HG02763 (cell line): ENCODE measurements around the gene RNF150.
"Not testable (repeated sequence)": the region's sequence is repeated elsewhere in the genome, so short reads cannot be mapped to it uniquely, and the experiment has no call there.

ENCODE experiments used
- ATAC-seq: cut with Tn5 transposase; IDR thresholded peaks from one replicate; pipeline ENCODE4 v1.9.1; 2021; ENCODE audit warnings: mild to moderate bottlenecking, moderate library complexity; ENCODE audit not compliant: unreplicated experiment

Gene RNF150

GRCh38 chr4:141133146-141133998 is at the start of gene RNF150:
Gene RNF150 (minus strand): TSS chr4:141133469.
- peak; percentile 60 for ATAC-seq

DNA sequence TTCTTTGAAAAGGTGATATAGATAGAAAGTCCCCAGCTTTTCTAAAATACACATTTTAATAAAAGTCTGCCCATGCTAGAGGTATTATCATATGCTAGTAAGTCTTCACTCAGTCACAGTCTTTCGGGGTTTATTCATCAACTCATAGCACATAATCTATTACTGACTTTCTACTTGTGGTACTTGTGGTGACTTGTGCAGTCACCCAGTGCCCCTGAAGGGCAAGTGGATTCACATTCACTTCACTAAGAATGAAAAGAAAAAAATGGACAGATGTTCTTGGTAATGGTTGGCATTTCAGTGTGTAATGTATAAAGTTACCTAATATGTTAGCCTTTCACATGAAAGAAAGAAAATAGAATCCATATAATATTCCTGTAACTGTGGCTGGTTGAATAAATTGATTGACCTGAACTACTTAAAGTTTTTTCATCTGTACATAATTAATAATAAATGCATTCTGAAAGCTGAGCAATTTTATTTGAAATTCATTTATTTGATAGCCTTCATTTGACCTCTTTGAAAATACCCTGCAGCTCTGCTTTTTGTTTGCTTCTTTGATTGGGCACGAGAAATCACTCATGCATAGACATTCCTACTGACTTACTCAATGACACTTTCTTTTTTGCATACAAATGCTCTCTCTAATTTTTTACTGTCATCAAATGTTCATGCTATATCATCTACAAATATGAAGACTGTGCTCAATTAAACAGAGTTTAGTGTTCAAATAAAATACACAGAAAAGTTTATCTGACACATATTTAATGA is 47.9 kb upstream of the RNF150 start:
- ATAC-seq, result peak; percentile 56

DNA sequence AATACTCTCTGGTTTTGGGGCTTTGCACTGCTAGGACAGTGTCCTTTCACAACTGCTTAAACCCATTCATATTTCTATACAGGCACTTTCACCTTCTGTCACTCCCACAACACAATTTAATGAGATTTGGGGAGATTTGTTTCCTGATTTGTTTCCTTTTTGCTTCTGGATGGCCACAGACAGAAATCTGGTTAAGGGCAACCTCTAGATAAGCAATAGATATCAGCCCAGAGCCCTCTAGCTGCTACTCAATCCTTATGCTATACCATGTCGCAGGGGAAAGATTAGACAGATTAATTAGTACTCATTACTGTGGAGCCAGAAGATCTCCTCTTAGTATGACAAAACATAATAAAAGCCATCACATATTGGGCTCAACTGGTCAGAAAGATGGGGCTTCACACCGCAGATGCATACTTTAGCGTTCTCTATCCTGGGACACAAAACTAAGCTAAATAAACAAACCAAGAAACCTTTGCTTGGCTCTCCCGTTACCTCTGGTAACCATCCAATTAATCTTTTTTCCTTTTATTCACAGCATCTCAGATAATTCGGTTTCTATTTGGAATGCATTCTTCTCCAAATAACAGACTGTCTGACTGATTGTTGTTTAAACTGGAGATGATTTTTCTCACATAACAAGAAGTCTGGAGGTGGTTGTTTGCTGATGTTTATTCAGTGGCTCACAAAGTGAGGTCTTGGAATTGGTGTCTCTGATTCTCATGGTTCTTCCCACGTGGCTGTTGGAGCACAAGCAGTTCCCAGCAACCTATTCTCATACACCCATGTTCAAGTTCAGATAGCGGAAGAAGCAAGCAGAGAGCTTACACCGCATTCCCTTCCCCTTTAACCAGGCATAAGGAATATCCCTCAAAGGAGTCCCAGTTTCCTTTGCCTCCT is 46.5 kb upstream of the RNF150 start:
- ATAC-seq, result no peak

DNA sequence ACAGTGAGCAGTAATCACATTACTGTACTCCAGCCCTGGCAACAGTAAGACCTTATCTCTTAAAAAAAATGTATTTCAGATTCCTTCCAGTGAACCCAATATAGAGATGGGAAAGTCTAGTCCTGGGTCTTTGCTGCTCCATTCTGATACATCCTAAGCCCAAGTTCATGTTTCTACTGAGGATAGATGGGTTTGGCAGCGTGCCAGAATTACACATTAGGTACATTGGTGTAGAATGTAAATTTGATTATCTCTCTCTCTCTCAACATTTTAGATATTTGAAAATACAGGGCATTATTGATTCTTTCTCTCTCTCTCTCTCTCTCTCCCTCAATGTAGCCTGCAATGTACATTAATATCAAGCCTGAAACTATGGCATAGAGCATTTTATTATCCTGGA is 43.9 kb upstream of the RNF150 start:
- no peak for ATAC-seq

DNA sequence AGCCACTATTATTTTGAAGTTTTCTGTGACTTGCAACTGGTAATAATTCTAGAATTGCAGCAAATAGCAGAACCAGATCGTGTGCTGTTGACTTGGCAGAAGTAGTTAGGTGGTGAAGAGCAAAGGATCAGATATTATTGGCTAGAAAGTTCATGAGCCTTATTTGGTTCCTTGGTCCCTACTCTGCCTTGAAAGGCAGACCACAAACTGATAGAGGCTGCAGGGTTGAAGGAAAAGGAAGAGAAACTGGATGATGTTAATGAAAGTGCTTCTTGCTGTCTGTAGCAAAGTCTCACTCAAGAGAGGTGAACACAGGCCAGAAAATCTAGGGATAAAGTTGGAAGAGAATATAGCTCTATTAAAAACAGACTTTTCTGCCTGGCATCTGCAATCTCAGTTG is 41.2 kb upstream of the RNF150 start:
- no peak for ATAC-seq

GRCh38 chr4:141170671-141171070 is 37.4 kb upstream of the RNF150 start:
- no peak for ATAC-seq

- no peak for ATAC-seq
These were observed 36.1 kb upstream of the RNF150 start for GRCh38 chr4:141169391-141169790.

DNA sequence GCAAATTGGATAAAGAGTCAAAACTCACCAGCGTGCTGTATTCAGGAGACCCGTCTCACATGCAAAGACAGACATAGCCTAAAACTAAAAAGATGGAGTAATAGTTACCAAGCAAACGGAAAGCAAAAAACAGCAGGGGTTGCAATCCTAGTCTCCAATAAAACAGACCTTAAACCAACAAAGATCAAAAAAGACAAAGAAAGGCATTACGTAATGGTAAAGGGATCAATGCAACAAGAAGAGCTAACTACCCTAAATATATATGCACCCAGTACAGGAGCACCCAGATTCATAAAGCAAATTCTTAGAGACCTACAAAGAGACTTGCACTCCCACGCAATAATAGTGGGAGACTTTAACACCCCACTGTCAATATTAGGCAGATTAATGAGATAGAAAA is 31.7 kb upstream of the RNF150 start:
- not testable (repeated sequence) for ATAC-seq

DNA sequence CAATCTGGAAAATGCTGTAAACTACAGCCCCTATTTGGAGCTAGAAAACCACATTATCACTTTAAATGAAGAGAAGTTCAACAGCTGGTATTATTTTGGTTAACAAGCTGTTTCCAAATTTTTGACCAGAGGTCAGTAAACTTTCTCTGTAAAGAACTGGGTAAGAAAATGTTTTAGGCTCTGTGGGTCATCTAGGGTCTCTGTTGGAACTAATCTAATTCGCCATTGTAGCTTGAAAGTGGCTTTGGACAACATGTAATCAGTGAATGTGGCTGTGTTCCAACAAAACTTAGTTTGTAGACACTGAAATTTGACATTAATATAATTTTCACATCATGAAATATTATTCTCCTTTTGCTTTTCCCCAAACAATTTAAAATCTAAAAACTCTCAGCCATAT is 25.8 kb upstream of the RNF150 start:
- no peak for ATAC-seq

- ATAC-seq, result no peak
These were observed 24.9 kb upstream of the RNF150 start for GRCh38 chr4:141158219-141158618.

- no peak for ATAC-seq
These were observed 22.3 kb upstream of the RNF150 start for GRCh38 chr4:141155586-141155985.

- no peak for ATAC-seq
These were observed 21.5 kb upstream of the RNF150 start for GRCh38 chr4:141154725-141155124.

DNA sequence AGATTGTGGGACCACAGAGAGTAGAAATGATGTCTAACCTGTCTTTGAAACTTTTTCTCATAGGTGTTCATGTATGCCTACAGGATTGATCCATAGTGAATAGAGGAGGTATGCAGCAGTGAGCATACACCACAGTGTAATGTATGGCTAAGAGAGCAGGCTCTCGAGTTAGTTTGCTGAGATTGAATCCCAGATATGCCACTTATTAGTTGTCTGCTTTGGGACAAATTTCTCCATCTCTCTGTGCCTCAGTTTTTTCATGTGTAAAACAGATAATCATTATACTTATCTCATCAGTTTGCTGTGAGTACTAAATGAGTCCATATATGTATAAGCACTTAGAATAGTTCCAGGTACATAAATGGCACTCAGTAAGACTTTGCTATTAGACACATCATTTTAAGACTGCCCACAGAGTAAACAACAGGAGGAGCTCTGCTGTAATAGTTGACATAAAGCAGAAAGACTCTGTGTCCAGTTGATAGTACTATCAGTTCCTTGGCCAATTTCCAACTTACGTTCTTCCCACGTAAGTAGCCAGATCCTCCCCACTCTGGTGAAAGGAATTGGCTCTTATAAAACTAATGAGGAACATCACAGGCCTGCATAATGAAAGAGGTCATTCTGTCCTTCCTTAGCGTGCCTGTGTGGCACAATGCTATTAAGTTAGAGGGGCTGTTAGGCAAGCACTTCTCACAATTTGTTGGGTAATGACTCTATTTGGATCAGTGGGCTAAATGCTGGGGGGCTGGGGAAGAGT is 20.7 kb upstream of the RNF150 start:
- no peak for ATAC-seq

- no peak for ATAC-seq
These were observed 10.9 kb upstream of the RNF150 start for GRCh38 chr4:141144207-141144606.

DNA sequence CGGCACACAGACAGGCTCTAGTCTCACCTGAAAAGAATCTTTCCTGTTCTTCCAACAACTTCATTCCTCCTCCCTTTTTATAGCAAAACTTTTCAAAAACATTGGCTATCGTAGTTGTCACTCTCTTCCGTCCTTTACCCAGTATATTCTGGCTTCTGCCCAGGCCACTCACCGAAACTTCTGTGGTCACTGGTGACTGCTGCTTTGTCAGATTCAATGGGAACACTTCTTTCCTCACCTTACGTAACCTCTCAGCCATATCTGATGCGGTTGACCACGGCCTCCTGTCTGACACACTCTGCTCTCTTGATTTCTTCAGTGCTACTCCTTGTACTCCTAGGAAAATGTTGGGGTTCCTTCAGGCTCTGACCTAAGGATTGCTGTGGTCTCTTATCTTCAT is 9.2 kb upstream of the RNF150 start:
- ATAC-seq, result no peak

DNA sequence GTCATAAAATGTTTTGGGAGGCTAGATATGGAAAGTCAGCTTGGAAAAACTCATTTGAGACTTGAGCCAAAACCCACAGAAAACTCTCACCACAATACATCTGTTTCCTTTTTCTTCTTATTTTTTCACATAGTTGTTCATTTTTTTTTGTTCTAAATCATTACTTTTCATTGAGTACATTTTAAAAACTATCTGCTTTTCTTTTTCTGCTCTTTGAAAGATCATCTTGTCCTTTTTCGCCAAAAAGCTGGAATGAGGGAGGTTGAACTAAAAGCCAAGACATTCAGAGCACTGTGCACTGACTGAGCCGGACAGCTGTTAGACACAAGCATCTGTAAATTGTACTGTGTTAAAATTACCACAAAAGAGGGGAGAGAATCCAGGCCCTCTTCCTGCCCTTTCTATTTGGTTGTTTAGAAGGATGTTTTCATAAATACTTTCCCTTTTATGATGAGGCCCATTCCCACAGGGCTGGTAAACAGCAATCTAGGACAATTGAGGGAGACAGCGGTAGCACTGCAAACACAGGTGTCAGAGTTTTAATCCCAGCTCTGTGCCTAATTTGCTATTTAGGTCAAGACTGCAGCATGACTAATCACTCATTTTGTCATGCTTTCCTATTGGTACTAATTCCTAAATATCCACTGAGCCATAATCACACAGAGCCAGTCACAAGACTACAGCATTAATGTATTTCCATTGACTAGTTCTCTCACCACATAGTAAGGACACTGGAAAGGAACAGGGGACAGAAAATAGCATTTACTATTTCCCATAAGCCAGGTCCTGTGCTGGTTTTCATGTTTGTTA is 7.3 kb upstream of the RNF150 start:
- no peak for ATAC-seq

DNA sequence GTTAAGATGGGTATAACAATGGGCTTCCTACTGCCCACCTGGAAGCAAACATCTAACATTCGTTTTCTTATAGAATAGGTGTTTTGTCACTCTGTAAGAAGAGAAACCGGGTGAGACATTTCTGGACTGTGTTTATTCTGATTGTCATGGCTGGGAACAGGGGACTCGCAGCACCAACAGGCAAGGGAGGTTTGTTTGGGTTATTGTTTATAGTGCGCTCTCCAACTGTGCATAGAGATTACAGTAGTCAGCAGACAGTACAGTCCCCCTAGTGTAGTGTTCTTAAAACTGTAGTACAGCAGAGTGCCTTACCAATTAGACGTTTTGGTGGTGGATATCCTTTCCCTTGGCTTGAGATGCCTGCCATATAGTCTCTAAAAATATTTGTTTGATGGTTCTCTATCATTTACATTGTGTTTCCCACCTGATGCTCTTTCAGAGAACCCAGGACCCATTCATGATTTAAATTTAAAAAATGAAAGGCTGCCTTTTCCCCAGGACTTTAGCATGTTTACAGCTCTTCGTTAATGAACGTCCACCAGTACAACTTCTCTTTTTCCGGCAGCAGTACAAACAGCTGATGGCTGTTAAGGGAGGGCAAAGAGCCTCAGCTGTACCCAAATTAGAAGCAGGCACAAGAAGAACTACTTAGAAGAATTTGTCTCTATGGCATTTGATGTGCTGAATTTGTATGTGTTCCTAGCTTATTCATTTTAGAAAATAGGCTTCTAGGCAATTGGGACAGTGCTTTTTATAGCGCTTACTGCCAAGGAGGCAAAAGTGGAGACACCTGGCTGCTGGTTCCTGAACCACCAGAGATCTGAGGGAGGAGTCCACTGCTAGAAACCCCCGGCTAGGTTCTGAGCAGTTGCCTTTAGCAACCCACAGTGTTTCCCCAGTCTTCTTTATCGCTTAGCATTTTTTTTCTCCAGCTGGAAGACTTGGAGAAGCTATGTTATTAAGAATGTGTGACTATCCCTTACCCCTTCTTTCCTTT is 1.0 kb upstream of the RNF150 start:
- ATAC-seq, result no peak

DNA sequence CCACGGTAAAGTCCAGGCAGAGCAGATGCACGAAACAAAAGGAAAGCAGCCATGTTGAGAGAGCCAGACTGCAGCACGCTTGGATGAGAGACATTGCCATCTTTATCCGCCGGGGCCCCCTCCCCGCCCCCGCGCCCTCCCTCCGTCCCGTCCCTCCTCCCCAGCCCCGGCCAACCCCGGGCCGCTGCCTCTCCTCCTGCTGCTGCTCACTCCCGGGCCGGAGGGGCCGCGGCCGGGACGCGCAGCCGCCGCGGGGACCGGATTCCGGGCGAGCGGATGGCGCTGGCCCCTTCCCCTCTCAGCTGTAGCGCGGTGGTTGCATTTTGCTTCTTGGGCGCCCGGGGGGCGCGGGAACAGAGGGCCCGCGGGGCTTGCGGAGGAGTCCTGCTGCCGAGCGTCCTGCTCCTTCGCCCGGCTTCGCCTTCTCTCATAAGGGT is 542 bp downstream of the RNF150 start:
- no peak for ATAC-seq
